NCI-H2081 (cell line): ENCODE data around the gene ZMYND8.
"Not testable (repeated sequence)": the region's sequence is repeated elsewhere in the genome, so short reads cannot be mapped to it uniquely, and the experiment has no call there.

Experiments
- DNase-seq, 2 experiments: peaks; one replicate each; lab custom pipeline; 2025; lab: John Stamatoyannopoulos, UW

Gene ZMYND8

GRCh38 chr20:47246061-47246777, 110.3 kb downstream of the ZMYND8 start:
- DNase-seq: no peak

- not testable (repeated sequence) for DNase-seq
These were observed 111.3 kb downstream of the ZMYND8 start for GRCh38 chr20:47245166-47245565.

- no peak for DNase-seq
These were observed 112.0 kb downstream of the ZMYND8 start for GRCh38 chr20:47244451-47244850.

GRCh38 chr20:47243532-47244305, 112.8 kb downstream of the ZMYND8 start:
- DNase-seq: no peak

GRCh38 chr20:47243003-47243402, 113.5 kb downstream of the ZMYND8 start:
- DNase-seq: no peak

GRCh38 chr20:47241345-47241781, 115.1 kb downstream of the ZMYND8 start:
- DNase-seq: no peak

- DNase-seq: not testable (repeated sequence)
These were observed 116.4 kb downstream of the ZMYND8 start for GRCh38 chr20:47240096-47240495.

GRCh38 chr20:47239719-47240067, 116.8 kb downstream of the ZMYND8 start:
- no peak for DNase-seq

- no peak for DNase-seq
These were observed 117.5 kb downstream of the ZMYND8 start for GRCh38 chr20:47238780-47239718.

- DNase-seq: no peak
These were observed 118.8 kb downstream of the ZMYND8 start for GRCh38 chr20:47237715-47238114.

- DNase-seq: no peak
These were observed 119.9 kb downstream of the ZMYND8 start for GRCh38 chr20:47236639-47236900.

GRCh38 chr20:47235853-47236638, 120.5 kb downstream of the ZMYND8 start:
- DNase-seq: no peak

GRCh38 chr20:47235111-47235510, 121.4 kb downstream of the ZMYND8 start:
- no peak for DNase-seq

- DNase-seq: no peak
These were observed 122.9 kb downstream of the ZMYND8 start for GRCh38 chr20:47233333-47234188.

GRCh38 chr20:47232518-47232917, 124.0 kb downstream of the ZMYND8 start:
- no peak for DNase-seq

GRCh38 chr20:47231382-47232039, 125.0 kb downstream of the ZMYND8 start:
- no peak for DNase-seq

- DNase-seq: no peak
These were observed 125.7 kb downstream of the ZMYND8 start for GRCh38 chr20:47230811-47231256.

- DNase-seq: no peak
These were observed 127.8 kb downstream of the ZMYND8 start for GRCh38 chr20:47228654-47229053.

- no peak for DNase-seq
These were observed 128.9 kb downstream of the ZMYND8 start for GRCh38 chr20:47227576-47227975.

GRCh38 chr20:47227119-47227518, 129.4 kb downstream of the ZMYND8 start:
- no peak for DNase-seq
